ENCODE data around the gene FBXO24.

Gene FBXO24

DNA sequence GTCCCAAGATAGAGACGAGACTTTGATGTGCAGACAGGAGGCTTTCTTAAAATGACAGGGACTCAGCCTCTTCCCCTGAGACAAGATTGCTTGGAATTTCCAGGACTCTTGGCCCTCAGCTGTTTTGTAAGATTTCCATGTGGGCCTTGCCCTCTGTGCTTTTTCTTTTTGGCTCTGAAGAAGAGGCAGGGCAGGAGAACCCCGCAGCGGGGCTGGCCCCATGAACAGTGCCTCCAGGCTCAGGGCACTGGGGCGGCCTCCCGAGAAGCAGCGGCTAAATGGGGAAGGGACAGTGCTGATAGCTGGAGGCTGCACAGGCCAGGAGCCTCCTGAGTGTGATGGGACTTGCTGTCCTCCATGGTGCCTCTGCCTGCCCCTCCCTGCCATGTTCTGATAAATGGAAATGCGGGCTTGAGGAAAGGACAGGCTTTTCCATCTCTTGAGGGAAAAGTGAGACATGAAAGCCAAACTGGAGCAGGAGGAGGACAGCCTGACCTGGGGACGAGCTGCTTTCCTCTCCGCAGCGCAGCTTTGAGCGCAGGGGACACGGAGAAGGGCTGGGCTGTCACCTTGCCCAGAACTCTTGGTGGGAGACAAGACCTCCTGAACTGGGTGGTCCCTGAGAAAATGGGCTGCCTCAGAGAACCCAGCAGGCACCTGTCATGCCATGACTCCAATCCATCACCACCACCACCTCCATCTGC is 24.5 kb upstream of the FBXO24 start:
- no peak overlapping the region for H2AFZ ChIP-seq (ENCODE audit: low read length)
- no peaks in the 10 kb centered on the region for H3K9me2 ChIP-seq (ENCODE audit: low read depth, low read length)
- H3K27ac ChIP-seq (ENCODE audit: low read depth, low read length, poor library complexity, severe bottlenecking), result no peak overlapping the region
- no peaks in the 10 kb centered on the region for H3K9me3 ChIP-seq (ENCODE audit: low read length)
- no peaks in the 10 kb centered on the region for H3K79me2 ChIP-seq (ENCODE audit: insufficient read depth, low read length)
- no peak overlapping the region for H3K9ac ChIP-seq (ENCODE audit: low read length)
- no peaks in the 10 kb centered on the region for H4K20me1 ChIP-seq (ENCODE audit: insufficient read depth, low read length)
- no peaks in the 10 kb centered on the region for H3K4me1 ChIP-seq (ENCODE audit: insufficient read depth, low read length, severe bottlenecking)
- H3F3A ChIP-seq (ENCODE audit: insufficient read depth, low read length), result no peaks in the 10 kb centered on the region
- no peaks in the 10 kb centered on the region; the same call in 1 of the 2 replicates for H3K36me3 ChIP-seq (ENCODE audit: insufficient read depth, low read length)
- H3K27me3 ChIP-seq (ENCODE audit: insufficient read depth, low read length), result no peaks in the 10 kb centered on the region
- H3K4me3 ChIP-seq (ENCODE audit: low read depth, low read length, poor library complexity, severe bottlenecking), result no peak overlapping the region
- H3K4me2 ChIP-seq (ENCODE audit: low read length), result no peak overlapping the region
- TF ChIP-seq, protein P1, sequence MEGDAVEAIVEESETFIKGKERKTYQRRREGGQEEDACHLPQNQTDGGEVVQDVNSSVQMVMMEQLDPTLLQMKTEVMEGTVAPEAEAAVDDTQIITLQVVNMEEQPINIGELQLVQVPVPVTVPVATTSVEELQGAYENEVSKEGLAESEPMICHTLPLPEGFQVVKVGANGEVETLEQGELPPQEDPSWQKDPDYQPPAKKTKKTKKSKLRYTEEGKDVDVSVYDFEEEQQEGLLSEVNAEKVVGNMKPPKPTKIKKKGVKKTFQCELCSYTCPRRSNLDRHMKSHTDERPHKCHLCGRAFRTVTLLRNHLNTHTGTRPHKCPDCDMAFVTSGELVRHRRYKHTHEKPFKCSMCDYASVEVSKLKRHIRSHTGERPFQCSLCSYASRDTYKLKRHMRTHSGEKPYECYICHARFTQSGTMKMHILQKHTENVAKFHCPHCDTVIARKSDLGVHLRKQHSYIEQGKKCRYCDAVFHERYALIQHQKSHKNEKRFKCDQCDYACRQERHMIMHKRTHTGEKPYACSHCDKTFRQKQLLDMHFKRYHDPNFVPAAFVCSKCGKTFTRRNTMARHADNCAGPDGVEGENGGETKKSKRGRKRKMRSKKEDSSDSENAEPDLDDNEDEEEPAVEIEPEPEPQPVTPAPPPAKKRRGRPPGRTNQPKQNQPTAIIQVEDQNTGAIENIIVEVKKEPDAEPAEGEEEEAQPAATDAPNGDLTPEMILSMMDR (IDR thresholded peaks at IDR 0.05; ENCODE audit: low read length), result no peak
- no peak for TF ChIP-seq EZH2 (IDR thresholded peaks at IDR 0.05; ENCODE audit: borderline replicate concordance, low read length)

DNA sequence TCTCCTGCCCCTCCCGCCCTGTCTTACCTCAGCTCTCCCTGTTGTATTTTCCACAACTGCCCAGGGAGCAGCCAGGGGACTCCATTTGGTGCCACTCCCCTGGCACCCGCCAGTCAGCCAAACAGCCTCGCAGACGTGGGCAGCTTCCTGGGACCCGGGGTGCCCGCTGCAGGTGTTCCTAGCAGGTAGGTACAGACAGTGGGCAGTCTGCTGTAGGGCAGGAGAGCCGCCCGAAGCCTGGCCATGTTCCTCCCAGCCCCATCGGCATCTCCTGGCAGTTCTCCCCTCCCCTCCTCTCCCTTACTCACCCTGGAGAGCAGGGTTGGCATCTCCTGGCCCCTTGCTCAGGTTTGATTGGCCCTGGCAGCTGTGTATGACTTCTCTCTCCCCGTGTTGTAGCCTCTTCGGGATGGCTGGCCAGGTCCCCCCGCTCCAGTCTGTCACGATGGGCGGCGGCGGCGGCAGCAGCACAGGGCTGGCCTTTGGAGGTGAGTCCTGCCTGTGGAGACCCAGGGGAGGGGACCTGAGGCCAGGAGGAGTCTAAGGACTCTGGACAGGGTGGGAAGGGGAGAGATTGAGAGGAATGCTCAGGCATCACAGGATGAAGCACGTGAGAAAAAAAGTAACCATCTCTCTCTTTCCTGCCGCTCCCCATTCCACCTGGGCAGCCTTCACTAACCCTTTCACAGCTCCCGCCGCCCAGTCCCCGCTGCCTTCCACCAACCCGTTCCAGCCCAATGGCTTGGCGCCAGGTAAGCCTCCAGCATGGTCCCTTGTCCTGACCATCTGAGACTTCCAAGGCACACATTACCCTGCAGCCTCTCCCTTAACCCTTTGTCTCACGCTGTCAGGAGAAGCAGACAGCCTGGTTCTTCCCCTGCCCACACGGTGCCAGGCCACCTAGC is 23.7 kb upstream of the FBXO24 start:
- no peaks in the 10 kb centered on the region for H3K36me3 ChIP-seq (ENCODE audit: insufficient read depth, low read length)
- no peak overlapping the region for H2AFZ ChIP-seq (ENCODE audit: low read length)
- no peaks in the 10 kb centered on the region for H3K9me2 ChIP-seq (ENCODE audit: low read depth, low read length)
- no peaks in the 10 kb centered on the region for H3K9me3 ChIP-seq (ENCODE audit: low read length)
- TF ChIP-seq, protein P1 (IDR thresholded peaks at IDR 0.05; ENCODE audit: low read length), result no peak
- TF ChIP-seq EZH2 (IDR thresholded peaks at IDR 0.05; ENCODE audit: borderline replicate concordance, low read length), result no peak
- H4K20me1 ChIP-seq (ENCODE audit: insufficient read depth, low read length), result no peaks in the 10 kb centered on the region
- H3K4me1 ChIP-seq (ENCODE audit: insufficient read depth, low read length, severe bottlenecking), result peaks cover under 1% of the 10 kb centered on the region
- H3K27ac ChIP-seq (ENCODE audit: low read depth, low read length, poor library complexity, severe bottlenecking), result no peak overlapping the region
- H3K79me2 ChIP-seq (ENCODE audit: insufficient read depth, low read length), result no peaks in the 10 kb centered on the region
- H3F3A ChIP-seq (ENCODE audit: insufficient read depth, low read length), result no peaks in the 10 kb centered on the region
- H3K27me3 ChIP-seq (ENCODE audit: insufficient read depth, low read length), result no peaks in the 10 kb centered on the region
- no peak overlapping the region for H3K4me2 ChIP-seq (ENCODE audit: low read length)
- no peak overlapping the region for H3K9ac ChIP-seq (ENCODE audit: low read length)
- H3K4me3 ChIP-seq (ENCODE audit: low read depth, low read length, poor library complexity, severe bottlenecking), result no peak overlapping the region

DNA sequence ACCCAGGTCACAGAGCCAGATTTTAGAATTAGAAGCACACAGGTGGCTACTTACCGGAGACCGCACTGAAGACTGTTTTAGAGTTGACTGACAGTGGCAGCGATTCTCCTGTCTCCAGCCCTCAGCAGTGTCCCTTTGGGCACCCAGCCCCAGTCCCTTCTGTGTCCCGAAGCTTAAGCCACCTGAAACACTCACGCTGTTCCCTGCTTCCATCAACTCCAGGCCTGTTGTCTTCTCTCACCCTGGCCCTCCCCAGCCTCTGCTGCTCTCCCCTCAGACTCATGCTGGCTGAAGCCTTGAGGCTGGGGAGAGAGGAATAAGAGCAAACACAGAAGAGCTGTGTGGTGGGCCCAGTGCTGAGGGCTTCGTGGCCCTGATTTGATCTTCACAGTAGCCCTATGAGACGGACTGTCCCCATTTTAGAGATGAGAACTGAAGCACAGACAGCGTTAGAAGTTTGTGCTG is 23.0 kb upstream of the FBXO24 start:
- Histone ChIP-seq H3K27ac (ENCODE audit: low read depth, low read length, poor library complexity, severe bottlenecking) (no peak overlapping the region), H3K9me3 (ENCODE audit: low read length) (no peaks in the 10 kb centered on the region), H3K27me3 (ENCODE audit: insufficient read depth, low read length) (no peaks in the 10 kb centered on the region), H3K36me3 (ENCODE audit: insufficient read depth, low read length) (no peaks in the 10 kb centered on the region), H2AFZ (ENCODE audit: low read length) (no peak overlapping the region), H4K20me1 (ENCODE audit: insufficient read depth, low read length) (no peaks in the 10 kb centered on the region), H3F3A (ENCODE audit: insufficient read depth, low read length) (no peaks in the 10 kb centered on the region), H3K79me2 (ENCODE audit: insufficient read depth, low read length) (no peaks in the 10 kb centered on the region), H3K4me2 (ENCODE audit: low read length) (no peak overlapping the region), H3K4me3 (ENCODE audit: low read depth, low read length, poor library complexity, severe bottlenecking) (no peak overlapping the region), H3K4me1 (ENCODE audit: insufficient read depth, low read length, severe bottlenecking) (peaks cover 6% of the 10 kb centered on the region), H3K9ac (ENCODE audit: low read length) (no peak overlapping the region), H3K9me2 (ENCODE audit: low read depth, low read length) (no peaks in the 10 kb centered on the region)
- TF ChIP-seq EZH2 (IDR thresholded peaks at IDR 0.05; ENCODE audit: borderline replicate concordance, low read length), result no peak
- TF ChIP-seq, protein P1 (IDR thresholded peaks at IDR 0.05; ENCODE audit: low read length), result no peak

Measured in OCI-LY1 (cell line).